ENCODE results near the gene GCDH.
"Not testable (repeated sequence)": the region's sequence is repeated elsewhere in the genome, so short reads cannot be mapped to it uniquely, and the experiment has no call there.

Gene GCDH

GRCh38 chr19:12872941-12873890, 17.7 kb upstream of the GCDH start:
- peak; percentile 56 for DNase-seq

- no peak for DNase-seq
Measured at GRCh38 chr19:12873891-12874745, 16.8 kb upstream of the GCDH start.

- no peak for DNase-seq
Measured at GRCh38 chr19:12875086-12875485, 15.9 kb upstream of the GCDH start.

GRCh38 chr19:12880551-12881171, 10.3 kb upstream of the GCDH start:
- peak; percentile 27 for DNase-seq

- peak; percentile 98 for DNase-seq
Measured at GRCh38 chr19:12881172-12881808, 9.7 kb upstream of the GCDH start, which contains the start of gene DNASE2. Gene DNASE2, minus strand, starts transcription at chr19:12881449. Its CDS starts 74 bp downstream, at chr19:12881375.

GRCh38 chr19:12882589-12882988, 8.4 kb upstream of the GCDH start:
- no peak for DNase-seq

- no peak for DNase-seq
Measured at GRCh38 chr19:12884202-12884601, 6.8 kb upstream of the GCDH start.

GRCh38 chr19:12884627-12884925, 6.4 kb upstream of the GCDH start:
- DNase-seq = no peak

- DNase-seq = peak; percentile 69
Measured at GRCh38 chr19:12884926-12885748, 5.8 kb upstream of the GCDH start.

GRCh38 chr19:12885749-12886650, 5.0 kb upstream of the GCDH start:
- DNase-seq = no peak

GRCh38 chr19:12886651-12886968, 4.3 kb upstream of the GCDH start:
- DNase-seq = no peak

GRCh38 chr19:12886969-12887747, 3.8 kb upstream of the GCDH start, which contains the start of gene KLF1:
Gene KLF1, minus strand, starts transcription at chr19:12887201. Its CDS starts 61 bp downstream, at chr19:12887140.
- DNase-seq = no peak

- no peak for DNase-seq
Measured at GRCh38 chr19:12888006-12888603, 2.9 kb upstream of the GCDH start.

GRCh38 chr19:12890299-12890786, 617 bp upstream of the GCDH start:
- DNase-seq = not testable (repeated sequence)

GRCh38 chr19:12891553-12892021, 627 bp downstream of the GCDH start:
- DNase-seq = no peak

GRCh38 chr19:12893582-12893981, 2.6 kb downstream of the GCDH start:
- no peak for DNase-seq

- DNase-seq = no peak
Measured at GRCh38 chr19:12896460-12896859, 5.5 kb downstream of the GCDH start.

- no peak for DNase-seq
Measured at GRCh38 chr19:12899891-12900518, 9.0 kb downstream of the GCDH start.

GRCh38 chr19:12907166-12907565, 16.2 kb downstream of the GCDH start:
- DNase-seq = no peak

All from inflammatory macrophage treated with lipopolysaccharide for 4 hours (primary cell).